ENCODE measurements around the gene FAM180B. TPM values are rescaled to one million over a fixed set of nuclear protein-coding genes. Genes with fewer than 3 reads are reported as not detected.
"Not testable (repeated sequence)": the region's sequence is repeated elsewhere in the genome, so short reads cannot be mapped to it uniquely, and the experiment has no call there.

Gene FAM180B
- total RNA-seq, 1 experiment from 2014 or later, result 0.28 TPM

GRCh38 chr11:47560426-47560825, 26.1 kb upstream of the FAM180B start (continued):
- TF ChIP-seq AR (CRISPR knock-in tag; IDR thresholded peaks at IDR 0.05) (no peak), NR3C1 (CRISPR knock-in tag; conservative IDR thresholded peaks at IDR 0.05; ENCODE audit: low read depth) (no peak)

- H3K27me3 Mint-ChIP-seq (ENCODE audit: low read depth); H3K4me1 Mint-ChIP-seq; DNase-seq (ENCODE audit: low spot score); H3K4me3 Mint-ChIP-seq; H3K36me3 Mint-ChIP-seq; H3K27ac Mint-ChIP-seq; H3K9me3 Mint-ChIP-seq; ATAC-seq: not testable (repeated sequence)
- ChIA-PET POLR2A (interaction anchor here (0.6 kb wide), 2 partner anchors 39 to 285 kb away, joined by 3 to 4 read pairs; no protein-coding TSS in a partner anchor), CTCF (interaction anchor here (0.8 kb wide), 1 partner anchor 9 kb away, joined by 4 read pairs; no protein-coding TSS in a partner anchor)
Measured at GRCh38 chr11:47562393-47562792, 24.1 kb upstream of the FAM180B start.

GRCh38 chr11:47564366-47564765, 22.1 kb upstream of the FAM180B start:
- H3K27me3 Mint-ChIP-seq (ENCODE audit: low read depth); H3K9me3 Mint-ChIP-seq; ATAC-seq; DNase-seq (ENCODE audit: low spot score); H3K4me1 Mint-ChIP-seq; H3K27ac Mint-ChIP-seq; H3K36me3 Mint-ChIP-seq: not testable (repeated sequence)
- POLR2A ChIA-PET, result interaction anchor here (0.9 to 1.7 kb wide), 4 partner anchors 12 to 30 kb away, joined by 3 to 4 read pairs (median 3); partner anchors contain the start of genes C1QTNF4, KBTBD4 and NDUFS3
- H3K4me3 Mint-ChIP-seq, result peak overlapping the region; percentile 43
- CTCF ChIA-PET, result interaction anchor here (1.3 to 2.1 kb wide), 2 partner anchors 11 to 12 kb away, joined by 3 to 13 read pairs; no protein-coding TSS in a partner anchor

- no peak for TF ChIP-seq OVOL2 (CRISPR knock-in tag; IDR thresholded peaks at IDR 0.05; ENCODE audit: borderline replicate concordance)
- no peak for TF ChIP-seq SP1 (CRISPR knock-in tag; conservative IDR thresholded peaks at IDR 0.05)
- TF ChIP-seq ZNF425 (CRISPR knock-in tag; conservative IDR thresholded peaks at IDR 0.05), result no peak
- TF ChIP-seq SMAD3 (CRISPR knock-in tag; IDR thresholded peaks at IDR 0.05; ENCODE audit: borderline replicate concordance), result 0 out of 2 replicates have a peak, but pooled peaks have one; percentile 64
- TF ChIP-seq HMGA2 (CRISPR knock-in tag; IDR thresholded peaks at IDR 0.05), result no peak
- TF ChIP-seq ZMAT4 (CRISPR knock-in tag; IDR thresholded peaks at IDR 0.05), result no peak
- 0 out of 2 replicates have a peak, but pooled peaks have one; percentile 0 for TF ChIP-seq ARID4B (CRISPR knock-in tag; IDR thresholded peaks at IDR 0.05; ENCODE audit: borderline replicate concordance)
- no peak for TF ChIP-seq STAT6 (CRISPR knock-in tag; conservative IDR thresholded peaks at IDR 0.05; ENCODE audit: low read depth)
- TF ChIP-seq NR2C2 (CRISPR knock-in tag; IDR thresholded peaks at IDR 0.05), result 0 out of 2 replicates have a peak, but pooled peaks have one; percentile 41
- no peaks in the 10 kb centered on the region for H3K27me3 Mint-ChIP-seq (ENCODE audit: low read depth)
- POLR2A ChIA-PET, result interaction anchor here (0.9 to 1.7 kb wide), 4 partner anchors 13 to 30 kb away, joined by 3 to 4 read pairs (median 3); partner anchors contain the start of genes C1QTNF4, KBTBD4 and NDUFS3
- CTCF ChIA-PET, result interaction anchor here (1.2 to 2.1 kb wide), 3 partner anchors 12 to 110 kb away, joined by 3 to 13 read pairs (median 4); no protein-coding TSS in a partner anchor
- H3K36me3 Mint-ChIP-seq, result peaks cover 10% of the 10 kb centered on the region; the same call in 1 of the 2 replicates
- ATAC-seq, result peak; percentile 20
- no peak overlapping the region for H3K27ac Mint-ChIP-seq
- H3K4me1 Mint-ChIP-seq, result peaks cover 10% of the 10 kb centered on the region
- no peak for DNase-seq (ENCODE audit: low spot score)
- peak overlapping the region; percentile 68 for H3K4me3 Mint-ChIP-seq
- H3K9me3 Mint-ChIP-seq, result no peaks in the 10 kb centered on the region
Measured at GRCh38 chr11:47564933-47565339, 21.5 kb upstream of the FAM180B start.

Measured in WTC11 (cell line).